Suprapubic skin (tissue), 4 donors: Measurements from ENCODE around the gene C11orf21. TPM values are rescaled to one million over a fixed set of nuclear protein-coding genes. Genes with fewer than 3 reads are reported as not detected.

Source experiments
- DNase-seq, 2 donors: peaks; one replicate each; pipeline ENCODE4 v3.0.0-alpha.2; 2019; ENCODE audit warnings: low spot score in 2 of 2
- H3K27ac ChIP-seq: fragments of 200-600 bp; sonication (generic); one replicate; pipeline ENCODE4 v1.5.1; 2019
- H3K27me3 ChIP-seq: fragments of 200-600 bp; sonication (generic); one replicate; pipeline ENCODE4 v1.5.1; 2019
- H3K36me3 ChIP-seq: fragments of 200-600 bp; sonication (generic); one replicate; pipeline ENCODE4 v1.5.1; 2019
- H3K4me1 ChIP-seq: fragments of 200-600 bp; sonication (generic); one replicate; pipeline ENCODE4 v1.5.1; 2019
- H3K4me3 ChIP-seq: fragments of 200-600 bp; sonication (generic); one replicate; pipeline ENCODE4 v1.5.1; 2019; ENCODE audit warnings: mild to moderate bottlenecking
- H3K9me3 ChIP-seq: fragments of 200-600 bp; sonication (generic); one replicate; pipeline ENCODE4 v1.5.1; 2019
- EP300 ChIP-seq: sonication (generic); formaldehyde crosslinking; IDR thresholded peaks from one replicate; pipeline ENCODE4 v1.6.1; 2017; ENCODE audit warnings: antibody characterized with exemption
- POLR2A ChIP-seq, 2 donors: fragments of 450-650 bp; IDR thresholded peaks; one replicate each; pipeline ENCODE4 v1.6.1; 2017; ENCODE audit warnings: antibody characterized with exemption in 2 of 2, mild to moderate bottlenecking in 2 of 2, moderate library complexity in 2 of 2
- POLR2AphosphoS5 ChIP-seq, 3 donors: sonication (generic); formaldehyde crosslinking; IDR thresholded peaks; one replicate each; pipeline ENCODE4 v1.6.1; 2017; ENCODE audit warnings: antibody characterized with exemption in 3 of 3
- WGBS: methylation state at CpG from one replicate; pipeline ENCODE4 v1.1.5; 2018; 5-methylcytosine and 5-hydroxymethylcytosine counted together
- total RNA-seq, 4 donors: library from RNA; depleted of rRNA; stranded (reverse); fragments of >200 nt; gene quantifications; one replicate each; pipeline ENCODE4 v1.1.0, GENCODE V29; 2016
- TF ChIP-seq, protein P1 (sequence below), 2 donors: fragments of 200-600 bp in 1 of 2; fragments of 450-650 bp in 1 of 2; sonication (generic) in 1 of 2; IDR thresholded peaks; one replicate each; pipeline ENCODE4 v1.5.1; 2016 to 2019; ENCODE audit warnings: antibody characterized with exemption in 2 of 2, mild to moderate bottlenecking in 1 of 2, moderate library complexity in 1 of 2

The C11orf21 gene
- total RNA-seq, 4 donors from 2014 or later: 1.2 to 2.5 TPM; not detected in 2

DNA sequence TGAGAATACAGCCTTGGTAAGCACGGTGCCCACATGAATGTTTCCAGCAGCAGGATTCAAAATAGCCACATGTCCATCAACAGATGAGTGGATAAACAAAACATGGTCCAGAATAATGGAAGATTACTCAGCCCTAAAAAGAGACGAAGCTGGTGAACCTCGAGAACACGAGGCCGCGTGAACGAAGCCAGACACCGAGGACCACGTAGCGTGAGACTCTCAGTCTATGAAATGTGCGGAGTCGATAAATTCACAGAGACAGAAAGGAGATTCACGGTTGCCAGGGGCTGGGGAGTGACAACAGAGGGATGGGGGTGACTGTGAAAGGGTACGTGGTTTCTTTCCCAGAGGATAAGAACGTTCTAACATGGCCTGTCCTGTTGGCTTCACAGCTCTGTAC lies 28.4 kb downstream of the C11orf21 start:
- Histone ChIP-seq H3K27ac (no peak overlapping the region), H3K4me3 (no peak overlapping the region), H3K4me1 (peaks cover 31% of the 10 kb centered on the region), H3K27me3 (peaks cover 41% of the 10 kb centered on the region), H3K36me3 (no peaks in the 10 kb centered on the region), H3K9me3 (no peaks in the 10 kb centered on the region)
- WGBS: 87% methylated on average over 15 of the region's 15 CpGs
- no peak for DNase-seq
- TF ChIP-seq POLR2A (IDR thresholded peaks at IDR 0.05) (no peak), EP300 (no peak), POLR2AphosphoS5 (IDR thresholded peaks at IDR 0.05) (no peak)
- TF ChIP-seq, protein P1, sequence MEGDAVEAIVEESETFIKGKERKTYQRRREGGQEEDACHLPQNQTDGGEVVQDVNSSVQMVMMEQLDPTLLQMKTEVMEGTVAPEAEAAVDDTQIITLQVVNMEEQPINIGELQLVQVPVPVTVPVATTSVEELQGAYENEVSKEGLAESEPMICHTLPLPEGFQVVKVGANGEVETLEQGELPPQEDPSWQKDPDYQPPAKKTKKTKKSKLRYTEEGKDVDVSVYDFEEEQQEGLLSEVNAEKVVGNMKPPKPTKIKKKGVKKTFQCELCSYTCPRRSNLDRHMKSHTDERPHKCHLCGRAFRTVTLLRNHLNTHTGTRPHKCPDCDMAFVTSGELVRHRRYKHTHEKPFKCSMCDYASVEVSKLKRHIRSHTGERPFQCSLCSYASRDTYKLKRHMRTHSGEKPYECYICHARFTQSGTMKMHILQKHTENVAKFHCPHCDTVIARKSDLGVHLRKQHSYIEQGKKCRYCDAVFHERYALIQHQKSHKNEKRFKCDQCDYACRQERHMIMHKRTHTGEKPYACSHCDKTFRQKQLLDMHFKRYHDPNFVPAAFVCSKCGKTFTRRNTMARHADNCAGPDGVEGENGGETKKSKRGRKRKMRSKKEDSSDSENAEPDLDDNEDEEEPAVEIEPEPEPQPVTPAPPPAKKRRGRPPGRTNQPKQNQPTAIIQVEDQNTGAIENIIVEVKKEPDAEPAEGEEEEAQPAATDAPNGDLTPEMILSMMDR (IDR thresholded peaks at IDR 0.05): no peak

DNA sequence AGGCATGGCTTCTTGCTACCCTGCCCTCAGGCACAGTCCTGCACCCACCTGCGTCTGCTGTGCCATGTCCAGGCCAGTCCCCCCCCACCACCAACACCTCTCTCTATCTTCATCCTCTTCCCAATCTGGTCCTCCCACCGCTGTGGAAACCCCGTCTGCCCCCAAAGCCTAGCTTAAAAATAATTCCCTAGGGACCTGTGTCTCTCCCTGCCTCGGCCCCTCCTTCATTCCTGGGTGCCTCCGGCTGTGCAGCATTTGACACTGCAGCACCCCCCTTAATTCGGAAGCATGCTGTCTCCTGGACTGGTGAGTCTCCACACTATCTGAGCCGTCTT lies 28.8 kb downstream of the C11orf21 start:
- Histone ChIP-seq H3K27me3 (peaks cover 45% of the 10 kb centered on the region), H3K36me3 (no peaks in the 10 kb centered on the region), H3K9me3 (no peaks in the 10 kb centered on the region), H3K4me1 (peaks cover 35% of the 10 kb centered on the region), H3K27ac (no peak overlapping the region), H3K4me3 (no peak overlapping the region)
- no peak for TF ChIP-seq POLR2A (IDR thresholded peaks at IDR 0.05)
- TF ChIP-seq, protein P1 (IDR thresholded peaks at IDR 0.05): no peak
- TF ChIP-seq EP300: no peak
- no peak for TF ChIP-seq POLR2AphosphoS5 (IDR thresholded peaks at IDR 0.05)
- DNase-seq: peak in 1 of 2 donors; percentile 43
- WGBS: 89% methylated on average over 7 of the region's 7 CpGs

DNA sequence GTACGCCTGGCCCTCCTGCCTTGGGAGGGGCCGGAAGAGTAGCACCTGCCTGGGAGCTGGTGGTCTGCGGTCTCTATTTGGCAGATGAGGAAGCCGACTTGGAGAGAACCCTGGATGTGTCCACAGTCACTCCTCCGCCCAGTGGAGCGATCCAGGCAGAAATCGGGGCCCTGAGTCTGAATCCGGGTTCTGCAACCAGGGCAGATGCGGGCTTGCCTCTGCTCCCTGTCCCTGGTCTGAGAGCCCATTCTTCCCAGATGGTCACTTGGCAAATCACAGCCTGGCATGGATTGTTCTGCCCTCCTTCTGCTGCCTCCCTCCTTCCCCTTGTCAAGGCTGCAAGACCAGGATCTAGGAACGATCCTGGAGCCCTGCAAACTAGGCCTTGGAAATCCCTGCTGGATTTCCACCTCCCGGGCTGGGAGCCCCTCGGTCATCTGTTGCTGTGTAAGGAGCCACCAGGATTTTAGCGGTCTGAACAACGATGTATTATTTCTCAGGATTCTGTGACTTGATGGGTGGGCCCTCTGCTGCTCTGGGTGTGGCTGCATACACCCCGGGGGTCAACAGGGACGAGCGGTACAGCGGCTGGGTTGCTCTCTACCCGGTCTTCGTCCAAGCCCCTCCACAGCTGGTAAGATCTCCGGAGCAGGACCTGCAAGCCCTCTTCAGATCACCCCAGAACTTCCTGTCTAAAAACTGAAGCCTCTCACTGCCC lies 29.3 kb downstream of the C11orf21 start:
- Histone ChIP-seq H3K4me3 (no peak overlapping the region), H3K27ac (no peak overlapping the region), H3K36me3 (no peaks in the 10 kb centered on the region), H3K9me3 (no peaks in the 10 kb centered on the region), H3K4me1 (peaks cover 39% of the 10 kb centered on the region), H3K27me3 (peaks cover 47% of the 10 kb centered on the region)
- peak in 1 of 2 donors; percentile 50 for DNase-seq
- no peak for TF ChIP-seq POLR2AphosphoS5 (IDR thresholded peaks at IDR 0.05)
- TF ChIP-seq, protein P1 (IDR thresholded peaks at IDR 0.05): no peak
- no peak for TF ChIP-seq EP300
- no peak for TF ChIP-seq POLR2A (IDR thresholded peaks at IDR 0.05)
- 92% methylated on average over 19 of the region's 21 CpGs for WGBS

DNA sequence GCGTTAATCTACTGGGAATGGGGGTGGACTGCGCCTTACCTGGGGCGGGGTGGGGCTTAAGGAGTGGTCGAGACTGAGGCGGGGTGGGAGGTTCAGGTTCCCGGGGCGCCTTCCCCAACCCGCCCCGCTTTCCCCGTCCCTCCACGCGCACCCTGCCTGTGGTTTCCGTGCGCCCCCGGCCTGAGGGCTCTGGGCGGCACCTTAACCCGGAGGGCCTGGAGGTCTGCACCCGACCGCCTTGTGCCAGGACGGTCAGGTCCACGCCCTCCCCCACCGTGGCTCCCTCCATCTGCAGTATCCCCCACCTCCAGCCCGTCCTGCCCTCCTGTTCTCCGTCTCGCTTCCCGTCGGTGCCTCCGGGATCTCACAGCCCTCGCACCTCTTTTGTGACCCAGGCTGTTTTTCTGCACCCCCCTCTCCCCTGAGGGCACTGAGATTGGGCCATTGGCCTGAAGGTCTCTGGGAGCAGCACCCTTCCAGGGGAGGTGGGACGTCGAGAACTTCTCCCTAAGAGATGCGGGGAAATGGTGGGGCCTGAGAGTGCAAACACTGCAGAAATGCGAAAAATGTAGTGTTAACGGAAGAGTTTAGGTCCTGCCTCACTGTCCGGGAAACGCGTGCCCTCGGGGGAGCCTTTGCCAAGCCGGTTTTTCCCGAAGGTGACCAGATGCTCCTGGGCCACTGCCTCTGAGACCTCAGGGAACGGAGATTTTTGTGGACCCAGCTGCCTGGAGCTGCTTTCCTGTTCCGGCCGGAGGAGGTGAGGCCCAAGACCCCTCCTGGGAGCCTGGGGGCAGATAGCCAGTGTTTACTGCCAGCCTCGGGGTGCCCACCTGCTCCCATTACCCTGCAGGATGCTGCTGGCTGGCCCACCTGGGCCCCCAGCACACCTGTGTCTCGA lies 30.1 kb downstream of the C11orf21 start:
- Histone ChIP-seq H3K27ac (no peak overlapping the region), H3K27me3 (peaks cover 47% of the 10 kb centered on the region), H3K4me3 (peak overlapping the region; percentile 65), H3K4me1 (peaks cover 39% of the 10 kb centered on the region), H3K36me3 (no peaks in the 10 kb centered on the region), H3K9me3 (no peaks in the 10 kb centered on the region)
- TF ChIP-seq, protein P1 (IDR thresholded peaks at IDR 0.05): no peak
- TF ChIP-seq EP300: no peak
- no peak for TF ChIP-seq POLR2AphosphoS5 (IDR thresholded peaks at IDR 0.05)
- TF ChIP-seq POLR2A (IDR thresholded peaks at IDR 0.05): no peak
- peak; percentile 64 to 70 for DNase-seq
- 53% methylated on average over 25 of the region's 45 CpGs for WGBS

DNA sequence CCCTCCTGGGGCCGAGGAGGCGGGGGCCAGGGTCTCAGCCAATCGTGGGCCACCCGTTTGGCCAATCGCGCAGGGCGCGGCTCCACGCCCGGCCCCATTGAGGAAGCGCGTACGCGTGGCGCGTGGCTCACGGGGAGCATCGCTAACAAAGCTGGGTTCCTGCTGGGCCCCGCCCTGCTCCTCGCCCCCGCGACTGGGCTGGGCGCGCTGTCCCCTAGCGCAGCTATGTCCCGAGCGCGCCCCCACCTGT lies 30.7 kb downstream of the C11orf21 start:
- peaks cover 39% of the 10 kb centered on the region for H3K4me1 ChIP-seq
- TF ChIP-seq POLR2A (IDR thresholded peaks at IDR 0.05) (no peak), EP300 (no peak), POLR2AphosphoS5 (IDR thresholded peaks at IDR 0.05) (no peak)
- TF ChIP-seq, protein P1 (IDR thresholded peaks at IDR 0.05): no peak
- DNase-seq: no peak
- no peak overlapping the region for H3K27ac ChIP-seq
- H3K36me3 ChIP-seq: no peaks in the 10 kb centered on the region
- no peaks in the 10 kb centered on the region for H3K9me3 ChIP-seq
- H3K27me3 ChIP-seq: peaks cover 47% of the 10 kb centered on the region
- no CpG with 5 or more reads among the region's 28 CpGs for WGBS
- peak overlapping the region; percentile 65 for H3K4me3 ChIP-seq
